Ramos (cell line): ENCODE data around the gene KANK2.
"Not testable (repeated sequence)": the region's sequence is repeated elsewhere in the genome, so short reads cannot be mapped to it uniquely, and the experiment has no call there.

Source experiments
- in situ Hi-C: fragments of 300-500 bp; cut with MboI; formaldehyde crosslinking; loops from one replicate; pipeline ENCODE4 v1.14.3; 2022; ENCODE audit warnings: low sequenced_read_pairs; ENCODE audit not compliant: unreplicated experiment

Gene KANK2

GRCh38 chr19:11199517-11199916 lies 2.2 kb upstream of the KANK2 start:
- in situ Hi-C loops: no loop called here

GRCh38 chr19:11198769-11199424 lies 1.6 kb upstream of the KANK2 start:
- in situ Hi-C loops: no loop called here

GRCh38 chr19:11198175-11198534 lies 810 bp upstream of the KANK2 start:
- in situ Hi-C loops: no loop called here

- in situ Hi-C loops: no loop called here
These were observed 698 bp downstream of the KANK2 start for GRCh38 chr19:11196406-11197287.

- in situ Hi-C loops: no loop called here
These were observed 1.7 kb downstream of the KANK2 start for GRCh38 chr19:11195681-11196080.

- in situ Hi-C loops: no loop called here
These were observed 2.4 kb downstream of the KANK2 start for GRCh38 chr19:11194656-11195558.

GRCh38 chr19:11194173-11194572 lies 3.2 kb downstream of the KANK2 start:
- in situ Hi-C loops: no loop called here

- in situ Hi-C loops: no loop called here
These were observed 4.1 kb downstream of the KANK2 start for GRCh38 chr19:11192957-11193939.

GRCh38 chr19:11191934-11192333 lies 5.4 kb downstream of the KANK2 start:
- in situ Hi-C loops: no loop called here

GRCh38 chr19:11191273-11191755 lies 6.0 kb downstream of the KANK2 start:
- in situ Hi-C loops: no loop called here

GRCh38 chr19:11190501-11190900 lies 6.8 kb downstream of the KANK2 start:
- in situ Hi-C loops: no loop called here

- in situ Hi-C loops: no loop called here
These were observed 9.9 kb downstream of the KANK2 start for GRCh38 chr19:11187441-11187840.

GRCh38 chr19:11182994-11183393 lies 14.4 kb downstream of the KANK2 start:
- in situ Hi-C loops: no loop called here

GRCh38 chr19:11181488-11181887 lies 15.9 kb downstream of the KANK2 start:
- in situ Hi-C loops: no loop called here

GRCh38 chr19:11180975-11181374 lies 16.4 kb downstream of the KANK2 start:
- in situ Hi-C loops: not testable (repeated sequence)

GRCh38 chr19:11180346-11180745 lies 17.0 kb downstream of the KANK2 start:
- in situ Hi-C loops: no loop called here

GRCh38 chr19:11179716-11180297 lies 17.5 kb downstream of the KANK2 start:
- in situ Hi-C loops: no loop called here

GRCh38 chr19:11179145-11179465 lies 18.2 kb downstream of the KANK2 start:
- in situ Hi-C loops: not testable (repeated sequence)

GRCh38 chr19:11177592-11177991 lies 19.8 kb downstream of the KANK2 start:
- in situ Hi-C loops: no loop called here
